HG03460 (cell line): ENCODE results near the gene EMP3.
A peak's percentile ranks its signal among the peaks of the same experiment; 100 is the strongest.
"Not testable (repeated sequence)": the region's sequence is repeated elsewhere in the genome, so short reads cannot be mapped to it uniquely, and the experiment has no call there.

Experiments used
- ATAC-seq: cut with Tn5 transposase; IDR thresholded peaks from one replicate; pipeline ENCODE4 v1.9.1; 2021; ENCODE audit not compliant: unreplicated experiment

The EMP3 gene

GRCh38 chr19:48315712-48316111 is 9.6 kb upstream of the EMP3 start:
- ATAC-seq: no peak

DNA sequence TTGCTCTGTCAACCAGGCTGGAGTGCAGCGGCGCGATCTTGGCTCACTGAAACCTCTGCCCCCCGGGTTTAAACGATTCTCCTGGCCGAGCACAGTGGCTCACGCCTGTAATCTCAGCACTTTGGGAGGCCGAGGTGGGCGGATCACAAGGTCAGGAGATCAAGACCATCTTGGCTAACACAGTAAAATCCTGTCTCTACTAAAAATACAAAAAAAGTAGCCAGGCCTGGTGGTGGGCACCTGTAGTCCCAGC is 7.7 kb upstream of the EMP3 start:
- not testable (repeated sequence) for ATAC-seq

DNA sequence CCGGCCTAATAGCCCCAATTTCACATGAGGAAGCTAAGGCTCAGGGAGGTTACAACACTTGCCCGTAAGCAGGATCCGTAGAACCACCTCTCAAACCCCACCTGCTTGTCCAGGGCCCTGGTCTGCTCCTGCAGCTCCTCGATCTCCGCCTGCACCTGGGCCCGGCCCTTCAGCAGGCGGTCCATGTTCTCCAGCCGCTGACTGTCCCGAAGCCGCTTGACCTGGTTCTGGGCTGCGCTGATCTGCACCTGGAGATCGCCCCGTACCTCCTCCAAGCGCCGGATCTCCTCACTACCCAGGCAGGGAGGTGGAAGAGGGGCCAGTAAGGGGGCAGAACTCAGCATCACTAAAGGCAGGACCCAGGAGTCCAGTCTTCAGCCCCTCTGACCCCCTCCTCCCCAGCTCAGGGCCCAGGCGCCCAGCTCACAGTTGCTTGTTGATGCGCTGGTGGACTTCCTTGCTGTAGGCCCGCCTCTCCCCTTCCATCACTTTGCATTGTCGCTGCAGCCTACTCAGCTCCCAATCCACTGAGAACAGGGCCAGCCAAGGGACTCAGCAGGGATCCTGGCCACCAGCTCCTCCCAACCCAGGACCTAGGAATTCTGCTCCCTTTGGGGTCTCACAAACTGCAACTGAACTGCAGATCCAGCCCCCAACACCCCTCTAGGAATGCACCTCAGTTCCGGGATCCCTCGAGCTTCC is 6.9 kb upstream of the EMP3 start:
- no peak for ATAC-seq

GRCh38 chr19:48319647-48320541 is 5.5 kb upstream of the EMP3 start:
- ATAC-seq: no peak

DNA sequence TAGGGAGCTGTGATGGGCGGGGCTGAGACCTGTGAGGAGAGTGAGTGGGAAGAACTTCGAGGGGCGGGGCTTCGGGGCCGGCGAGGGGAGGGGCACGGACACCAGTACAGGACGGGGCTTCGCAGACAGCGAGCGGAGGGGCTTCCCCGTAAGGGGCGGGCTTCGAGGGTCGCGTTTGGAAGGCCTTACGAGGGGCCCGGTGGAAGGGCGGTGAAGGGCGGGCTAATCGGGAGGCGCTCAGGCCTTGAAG is 4.1 kb upstream of the EMP3 start:
- ATAC-seq: peak; percentile 51

- peak; percentile 55 for ATAC-seq
These were observed 3.4 kb upstream of the EMP3 start for GRCh38 chr19:48321622-48322591.

DNA sequence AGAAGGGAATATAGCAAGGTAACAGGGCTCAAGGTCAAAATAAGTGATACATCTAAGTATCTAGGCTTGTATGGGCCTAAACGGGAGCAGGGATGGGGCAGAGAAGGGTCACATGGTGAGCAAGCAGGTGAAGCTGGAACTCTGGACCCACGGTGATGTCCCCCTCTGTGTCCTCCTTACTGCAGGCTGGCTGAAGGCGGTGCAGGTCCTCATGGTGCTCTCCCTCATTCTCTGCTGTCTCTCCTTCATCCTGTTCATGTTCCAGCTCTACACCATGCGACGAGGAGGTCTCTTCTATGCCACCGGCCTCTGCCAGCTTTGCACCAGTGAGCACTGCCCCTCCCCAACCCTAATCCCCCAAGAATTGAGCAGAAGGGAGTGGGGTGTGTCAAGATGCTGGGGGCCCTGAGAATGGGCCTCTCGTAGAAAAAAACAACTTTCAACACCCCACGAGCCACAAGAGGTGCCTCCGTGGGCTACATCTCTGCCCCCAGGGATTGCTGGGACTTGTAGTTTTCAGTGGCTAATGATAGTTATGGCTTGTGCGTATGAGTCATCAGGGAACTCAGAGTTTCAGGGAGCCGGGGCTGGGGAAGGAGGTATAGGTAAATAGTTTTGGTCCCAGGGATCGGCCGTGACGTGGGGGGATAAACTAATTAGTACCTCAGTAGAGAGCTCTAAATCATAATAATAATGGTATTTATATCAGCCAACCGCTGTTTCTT is 4.0 kb downstream of the EMP3 start:
- no peak for ATAC-seq

- no peak for ATAC-seq
These were observed 4.8 kb downstream of the EMP3 start for GRCh38 chr19:48330012-48330681.

- ATAC-seq: no peak
These were observed 7.0 kb downstream of the EMP3 start for GRCh38 chr19:48332351-48332661.

DNA sequence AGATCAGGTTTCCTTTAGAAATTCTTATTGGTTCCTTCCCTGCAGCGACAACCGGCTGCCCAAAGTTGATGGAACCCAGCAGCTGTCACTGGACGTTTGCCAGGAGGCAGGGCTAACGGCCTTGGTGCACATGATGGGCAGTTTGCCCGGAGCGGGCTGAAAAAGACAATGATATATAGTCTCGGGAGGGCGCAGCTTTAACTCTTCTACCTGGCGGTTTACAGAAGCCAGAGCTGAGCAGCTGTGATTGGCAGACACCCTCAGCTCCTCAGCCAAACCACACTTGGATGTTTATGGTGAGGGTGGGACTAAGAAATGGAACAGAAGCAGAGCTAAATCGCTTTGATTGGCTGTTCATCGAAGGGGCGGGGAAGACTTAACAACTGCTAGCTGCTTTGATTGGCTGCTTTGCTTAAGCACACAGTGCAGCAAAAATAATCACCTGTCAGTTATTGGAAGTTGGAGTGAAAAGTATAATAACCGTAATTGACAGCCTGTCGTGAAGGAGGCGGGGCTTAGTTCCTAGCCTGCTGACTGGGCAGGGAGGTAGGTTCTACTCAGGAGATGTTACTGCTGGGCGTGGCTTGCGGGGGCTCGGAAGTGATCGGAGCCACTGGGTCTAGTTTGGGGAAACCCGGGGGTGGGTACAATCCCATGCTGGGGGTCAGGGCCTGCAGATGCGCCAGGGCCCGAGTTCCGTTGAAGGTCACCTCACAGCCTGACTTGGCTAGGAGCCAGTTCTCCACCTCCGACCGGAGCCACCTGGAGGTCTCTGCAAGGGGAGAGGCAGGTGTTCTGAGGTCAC is 7.5 kb downstream of the EMP3 start:
- peak; percentile 56 for ATAC-seq

- ATAC-seq: peak; percentile 40
These were observed 8.4 kb downstream of the EMP3 start for GRCh38 chr19:48333467-48334384.

DNA sequence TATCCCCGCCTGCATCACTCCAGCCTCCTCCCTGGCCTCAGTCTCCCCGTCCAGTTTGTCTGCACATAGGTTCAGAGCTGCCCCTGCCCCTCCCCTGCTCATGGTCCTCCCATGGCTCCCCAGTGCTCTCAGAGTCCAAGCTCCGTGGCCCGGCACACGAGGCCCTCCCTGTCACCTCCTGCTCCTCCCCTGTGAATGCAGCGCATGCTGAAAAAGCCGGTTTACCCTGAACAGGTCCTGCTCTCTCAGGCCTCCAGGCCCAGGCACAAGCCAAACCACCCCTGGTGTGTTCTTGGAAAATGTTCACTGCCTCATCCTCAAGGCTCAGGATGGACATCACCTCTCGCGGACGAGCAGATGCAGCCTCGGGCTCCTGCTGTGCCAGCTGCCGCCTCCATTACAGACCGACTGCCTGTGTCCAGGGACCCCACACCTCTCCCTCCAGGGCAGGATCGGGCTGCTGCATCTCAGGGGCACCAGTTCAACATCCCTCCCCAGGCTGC is 13.0 kb downstream of the EMP3 start:
- no peak for ATAC-seq

DNA sequence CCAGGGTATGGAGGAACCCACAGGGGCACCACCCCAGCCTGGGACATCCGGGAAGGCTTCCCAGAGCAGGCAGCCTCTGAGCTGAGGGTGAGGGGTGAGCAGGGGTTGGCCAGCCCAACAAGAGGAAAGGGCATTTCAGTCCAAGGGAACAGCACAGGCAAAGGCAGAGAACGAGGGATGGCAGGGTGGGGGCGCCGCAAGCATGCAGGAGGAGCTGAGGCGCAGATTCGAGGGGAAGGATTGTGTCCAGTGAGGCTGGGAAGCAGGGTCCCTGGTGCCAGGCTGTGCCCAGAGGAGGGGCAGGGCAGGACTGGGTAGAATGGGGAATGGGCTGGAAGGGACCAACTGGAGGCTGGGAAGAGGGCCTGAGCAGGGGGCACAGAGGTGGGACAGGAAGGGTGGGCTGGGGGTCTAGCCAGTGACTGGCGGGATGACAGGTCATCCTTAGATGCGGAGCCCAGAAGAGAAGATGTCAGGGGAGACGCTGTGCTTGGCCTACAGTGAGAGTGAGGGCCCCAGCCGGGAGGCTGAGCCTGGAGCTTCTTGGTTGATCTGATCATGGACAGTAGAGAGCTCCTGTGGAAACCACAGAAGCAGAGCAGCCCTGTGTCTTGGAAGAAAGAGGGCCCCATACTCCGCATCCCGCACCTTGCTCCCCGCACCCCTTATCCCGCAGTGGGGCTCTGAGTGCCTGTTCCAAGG is 13.6 kb downstream of the EMP3 start:
- no peak for ATAC-seq

- no peak for ATAC-seq
These were observed 15.6 kb downstream of the EMP3 start for GRCh38 chr19:48340995-48341394.

DNA sequence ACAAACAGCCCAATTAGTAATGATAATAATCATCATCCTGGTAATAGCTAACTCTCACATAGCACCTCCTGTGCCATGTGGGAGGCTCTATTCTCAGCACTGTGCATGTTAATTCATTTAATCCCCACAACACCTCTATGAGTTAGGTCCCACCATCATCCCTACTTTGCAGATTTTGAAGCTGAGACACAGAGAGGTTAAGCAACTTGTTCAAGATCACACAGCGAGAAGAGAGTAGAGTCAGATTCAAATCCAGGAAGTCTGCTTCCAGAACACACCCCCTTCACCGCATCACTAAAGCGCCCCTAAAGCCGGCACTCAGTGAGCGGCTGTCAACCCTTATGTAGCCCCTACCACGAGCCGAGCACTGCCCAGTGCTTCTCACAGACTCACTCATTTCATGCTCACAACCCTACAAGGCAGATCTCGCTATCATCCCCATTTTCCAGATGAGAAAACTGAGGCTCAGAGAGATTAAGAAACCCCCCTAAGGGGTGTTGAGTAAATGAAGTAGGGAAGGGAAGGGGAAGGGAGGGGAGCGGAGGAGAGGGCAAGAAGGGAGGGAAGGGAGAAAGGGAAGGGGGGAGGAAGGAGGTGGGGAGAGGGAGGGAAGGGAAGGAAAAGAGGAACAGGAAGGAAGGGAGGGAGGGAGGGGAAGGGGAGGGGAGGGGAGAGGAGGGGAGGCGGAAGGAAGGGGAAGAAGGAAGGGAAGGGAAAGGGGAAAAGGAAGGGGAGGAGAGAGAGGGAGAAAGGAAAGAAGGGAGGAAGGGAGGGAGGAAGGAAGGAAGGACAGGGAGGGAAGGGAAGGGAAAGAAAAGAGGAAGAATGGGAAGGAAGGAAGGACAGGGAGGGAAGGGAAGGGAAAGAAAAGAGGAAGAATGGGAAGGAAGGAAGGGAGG is 16.4 kb downstream of the EMP3 start:
- ATAC-seq: no peak

DNA sequence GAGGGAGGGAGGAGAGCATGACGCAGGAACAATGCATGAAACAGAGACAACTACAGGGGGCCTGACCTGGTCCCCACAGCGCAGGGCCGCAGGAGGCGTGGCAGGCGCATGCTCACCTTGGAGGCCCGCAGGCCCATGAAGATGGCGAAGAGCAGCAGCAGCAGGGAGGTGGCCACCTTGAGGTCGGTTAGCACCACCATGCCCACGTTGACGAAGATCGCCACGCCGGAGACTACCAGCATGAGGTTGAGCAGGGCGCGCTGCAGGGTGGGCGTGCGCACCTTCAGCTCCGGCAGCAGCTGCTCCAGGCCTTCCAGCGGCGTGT is 17.0 kb downstream of the EMP3 start:
- no peak for ATAC-seq

DNA sequence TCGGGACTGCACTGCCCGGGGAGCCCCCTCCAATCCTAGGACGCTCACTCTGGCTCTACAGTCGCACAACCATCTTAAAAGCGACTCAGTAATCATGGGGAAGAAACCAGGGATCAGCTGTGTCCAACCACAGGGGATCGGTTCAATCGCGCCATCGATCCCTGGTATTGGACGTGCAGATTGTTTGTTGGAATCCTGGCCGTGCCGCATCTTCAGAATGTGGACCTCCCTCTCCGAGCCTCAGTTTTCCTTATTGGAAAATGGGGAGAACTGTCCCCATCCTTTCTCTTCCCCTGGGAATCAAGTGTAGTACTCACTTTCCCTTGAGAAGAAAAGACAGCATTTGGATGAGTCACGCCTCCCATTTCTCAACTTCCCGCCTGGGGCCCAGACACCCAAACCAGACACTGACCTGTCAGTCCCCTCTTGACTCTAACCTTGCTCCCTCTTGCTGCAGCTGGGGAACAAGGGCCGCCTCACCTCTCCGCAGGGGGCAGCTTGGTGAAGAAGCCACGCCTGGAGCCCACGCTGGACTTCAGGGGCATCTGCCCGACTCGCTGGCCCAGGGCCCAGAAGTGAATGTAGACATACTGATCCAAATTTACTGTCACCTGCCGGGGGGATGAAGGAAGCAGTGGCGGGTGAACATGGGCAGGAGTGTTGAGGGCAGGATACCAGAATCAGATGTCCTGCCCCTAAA is 17.6 kb downstream of the EMP3 start:
- no peak for ATAC-seq
